GM06990 (cell line): ENCODE results near the gene GAD2.

ENCODE experiments used
- DNase-seq: peaks from one replicate; pipeline ENCODE4 v3.0.0-alpha.2; 2011; ENCODE audit not compliant: insufficient read length; ENCODE audit errors: extremely low read depth
- H3K27me3 ChIP-seq: replicated peaks from 2 replicates; pipeline ENCODE4 v1.6.0; 2011; ENCODE audit warnings: low read length; ENCODE audit not compliant: control insufficient read depth, insufficient read depth
- H3K36me3 ChIP-seq: 2 replicates; pipeline ENCODE4 v1.5.1; 2011; ENCODE audit warnings: low read length; ENCODE audit not compliant: control insufficient read depth, insufficient read depth
- H3K4me3 ChIP-seq: replicated peaks from 2 replicates; pipeline ENCODE4 v1.5.1; 2011; ENCODE audit warnings: low read depth, mild to moderate bottlenecking, control low read depth, low read length
- CTCF ChIP-seq: IDR thresholded peaks from 2 replicates; pipeline ENCODE4 v1.5.1; 2011; ENCODE audit warnings: low read length, control low read depth, mild to moderate bottlenecking, inconsistent platforms; ENCODE audit not compliant: insufficient read depth, poor library complexity, severe bottlenecking

Gene GAD2

GRCh38 chr10:26300001-26300400 is 83.4 kb downstream of the GAD2 start:
- no peak for DNase-seq
- Histone ChIP-seq H3K27me3 (no peaks in the 10 kb centered on the region), H3K36me3 (no peaks in the 10 kb centered on the region), H3K4me3 (no peak overlapping the region)
- no peak for TF ChIP-seq CTCF

- Histone ChIP-seq H3K27me3 (no peaks in the 10 kb centered on the region; the same call in none of the 2 replicates), H3K36me3 (no peaks in the 10 kb centered on the region), H3K4me3 (no peak overlapping the region)
- no peak for TF ChIP-seq CTCF
- DNase-seq = no peak
These were observed 86.8 kb downstream of the GAD2 start for GRCh38 chr10:26303366-26303765.

GRCh38 chr10:26310361-26310760 is 93.8 kb downstream of the GAD2 start:
- Histone ChIP-seq H3K36me3 (no peaks in the 10 kb centered on the region), H3K4me3 (no peak overlapping the region), H3K27me3 (no peaks in the 10 kb centered on the region; the same call in none of the 2 replicates)
- DNase-seq = no peak
- TF ChIP-seq CTCF = no peak

- DNase-seq = no peak
- Histone ChIP-seq H3K36me3 (no peaks in the 10 kb centered on the region), H3K27me3 (no peaks in the 10 kb centered on the region; the same call in none of the 2 replicates), H3K4me3 (no peak overlapping the region)
- no peak for TF ChIP-seq CTCF
These were observed 94.9 kb downstream of the GAD2 start for GRCh38 chr10:26311383-26311940.

GRCh38 chr10:26314265-26315013 is 97.9 kb downstream of the GAD2 start:
- Histone ChIP-seq H3K36me3 (no peaks in the 10 kb centered on the region), H3K4me3 (no peak overlapping the region), H3K27me3 (no peaks in the 10 kb centered on the region; the same call in none of the 2 replicates)
- no peak for DNase-seq
- no peak for TF ChIP-seq CTCF
